HG03565 (cell line): ENCODE results near the gene NSG1.

Experiments
- ATAC-seq: cut with Tn5 transposase; IDR thresholded peaks from one replicate; pipeline ENCODE4 v1.9.1; 2021; ENCODE audit warnings: mild to moderate bottlenecking, moderate library complexity; ENCODE audit not compliant: unreplicated experiment

Gene NSG1

DNA sequence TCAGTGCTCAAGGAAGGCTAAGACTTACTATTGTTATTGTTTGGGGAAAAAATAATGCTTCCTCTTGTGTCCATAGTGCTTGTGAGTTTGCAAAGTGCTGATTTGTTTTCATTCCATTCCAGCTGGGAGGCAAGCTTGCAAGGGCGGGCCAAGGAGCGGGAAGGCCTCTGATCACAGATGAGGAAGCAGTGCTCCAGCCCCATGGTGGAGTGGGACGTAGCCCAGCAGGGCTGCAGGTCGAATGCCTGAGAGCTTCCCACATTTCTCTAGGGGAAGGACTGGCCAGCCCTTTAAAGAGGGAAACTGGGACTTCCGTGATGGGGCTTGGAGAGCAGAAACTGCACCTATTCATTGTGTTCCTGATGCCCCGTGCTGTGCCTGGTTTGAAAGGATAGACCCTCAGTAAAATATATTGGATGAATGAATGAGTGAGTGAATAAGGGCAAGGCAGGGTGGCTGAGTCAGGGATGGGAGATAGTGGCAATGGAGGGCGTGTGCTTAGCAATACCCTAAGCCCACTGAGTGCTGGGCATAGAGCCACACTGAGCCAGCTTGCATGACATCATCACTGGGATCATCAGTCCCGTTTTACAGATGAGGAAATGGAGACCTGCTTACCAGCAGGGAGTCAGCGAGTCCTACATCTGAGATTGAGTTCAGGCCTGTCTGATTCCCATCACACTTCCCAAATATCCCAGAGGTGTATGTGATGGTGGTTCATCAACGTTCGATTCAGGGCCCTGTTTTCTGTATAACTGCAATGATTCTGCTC lies 17.9 kb upstream of the NSG1 start:
- no peak for ATAC-seq

DNA sequence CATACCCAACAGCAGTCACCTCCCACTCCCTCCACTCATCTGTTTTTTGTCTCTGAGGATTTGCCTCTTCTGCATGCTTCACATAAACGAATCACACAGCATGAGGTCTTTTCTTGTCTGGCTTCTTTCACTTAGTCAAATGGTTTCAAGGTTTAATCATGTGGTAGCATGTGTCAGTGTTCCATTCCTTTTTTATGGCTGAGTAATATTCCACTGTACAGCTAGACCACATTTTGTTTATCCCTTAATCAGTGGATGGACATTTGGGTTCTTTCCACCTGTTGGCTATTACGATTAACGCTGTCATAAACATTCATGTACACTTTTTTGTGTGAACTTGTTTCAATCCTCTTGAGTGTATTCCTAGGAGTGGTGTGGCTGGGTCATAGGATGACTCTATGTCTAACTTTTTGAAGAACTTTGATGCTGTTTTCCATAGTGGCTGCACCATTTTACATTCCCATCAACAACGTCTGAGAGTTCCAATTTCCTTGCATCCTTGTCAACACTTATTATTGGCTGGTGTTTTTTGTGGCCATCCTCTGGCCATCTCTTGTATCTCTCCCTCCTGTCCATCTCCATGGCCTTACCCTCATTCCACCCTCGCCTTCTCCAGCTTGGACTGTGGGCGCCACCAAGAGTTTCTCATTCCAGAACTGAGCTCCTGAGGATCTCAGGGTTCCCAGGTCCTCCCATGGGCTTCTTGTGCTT lies 12.4 kb upstream of the NSG1 start:
- ATAC-seq, result no peak

DNA sequence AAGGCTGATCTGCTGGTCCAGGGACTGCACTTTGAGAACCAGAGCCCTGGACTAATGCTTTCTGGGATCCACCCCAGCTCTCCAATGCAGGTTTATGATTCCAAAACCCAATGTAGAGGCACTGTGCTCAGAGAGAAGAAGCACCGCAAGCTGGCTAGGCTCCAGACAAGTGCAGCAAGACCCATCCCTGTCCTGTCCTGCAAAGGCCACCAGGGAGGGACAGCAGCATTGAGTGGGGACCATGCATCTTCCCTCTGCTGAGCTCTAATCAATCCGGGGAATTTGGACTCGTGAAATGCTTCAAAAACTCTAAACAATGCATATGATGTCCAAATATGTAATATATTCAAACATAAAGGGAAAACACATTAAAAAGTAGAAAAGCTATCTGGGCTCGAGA lies 10.8 kb upstream of the NSG1 start:
- no peak for ATAC-seq

DNA sequence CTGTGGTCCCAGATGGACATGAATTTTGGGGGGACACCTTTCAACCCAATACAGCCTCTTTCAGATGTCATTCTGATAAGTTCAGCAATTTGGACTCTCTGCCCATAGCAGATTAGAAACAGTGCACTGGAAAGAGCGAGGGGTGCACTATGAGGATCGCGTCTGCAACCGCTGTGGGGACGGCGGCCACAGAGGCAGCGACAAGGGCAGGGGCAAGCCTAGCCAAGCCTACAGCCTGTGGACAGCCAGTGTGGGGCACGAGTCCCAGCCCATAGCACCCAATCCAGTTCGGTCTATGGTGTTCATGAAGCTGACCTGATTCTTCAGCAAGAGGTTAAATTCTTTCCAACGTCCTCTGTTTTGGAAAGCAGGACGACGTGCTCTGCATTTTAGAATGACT lies 9.7 kb upstream of the NSG1 start:
- no peak for ATAC-seq

DNA sequence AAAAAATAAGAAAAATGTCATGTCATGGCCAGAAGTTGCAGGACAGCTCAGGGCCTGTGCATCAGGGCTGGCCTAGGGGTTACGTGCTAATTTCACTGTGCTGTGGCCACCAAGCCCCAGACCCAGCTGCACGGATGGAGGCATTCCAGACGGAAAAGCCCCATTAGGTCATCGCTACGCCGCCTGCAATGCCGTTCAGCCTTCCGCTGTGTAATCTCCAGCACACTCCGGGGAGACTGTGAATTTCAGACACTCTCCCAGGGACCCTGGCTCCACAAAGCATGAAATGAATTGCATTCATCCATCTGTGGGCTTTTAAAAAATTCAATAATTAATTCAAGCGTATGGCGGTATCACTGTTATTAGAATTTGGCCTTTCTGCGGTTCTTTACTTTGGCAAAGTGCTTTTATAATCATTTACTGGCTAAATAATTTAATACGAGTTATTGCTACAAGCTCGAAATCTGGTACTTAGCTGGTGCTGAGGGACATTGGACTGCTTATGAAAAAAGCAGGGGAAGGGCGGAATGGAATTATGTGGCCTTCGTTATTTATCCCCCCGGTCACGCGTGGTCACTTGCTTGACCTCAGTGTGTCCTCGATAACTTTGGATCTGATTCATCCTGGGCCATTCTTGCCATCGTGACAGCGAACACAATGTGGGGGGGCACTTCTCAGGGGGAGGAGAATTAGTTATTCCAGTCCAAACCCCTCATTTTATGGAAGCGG lies 9.0 kb upstream of the NSG1 start:
- ATAC-seq, result no peak

DNA sequence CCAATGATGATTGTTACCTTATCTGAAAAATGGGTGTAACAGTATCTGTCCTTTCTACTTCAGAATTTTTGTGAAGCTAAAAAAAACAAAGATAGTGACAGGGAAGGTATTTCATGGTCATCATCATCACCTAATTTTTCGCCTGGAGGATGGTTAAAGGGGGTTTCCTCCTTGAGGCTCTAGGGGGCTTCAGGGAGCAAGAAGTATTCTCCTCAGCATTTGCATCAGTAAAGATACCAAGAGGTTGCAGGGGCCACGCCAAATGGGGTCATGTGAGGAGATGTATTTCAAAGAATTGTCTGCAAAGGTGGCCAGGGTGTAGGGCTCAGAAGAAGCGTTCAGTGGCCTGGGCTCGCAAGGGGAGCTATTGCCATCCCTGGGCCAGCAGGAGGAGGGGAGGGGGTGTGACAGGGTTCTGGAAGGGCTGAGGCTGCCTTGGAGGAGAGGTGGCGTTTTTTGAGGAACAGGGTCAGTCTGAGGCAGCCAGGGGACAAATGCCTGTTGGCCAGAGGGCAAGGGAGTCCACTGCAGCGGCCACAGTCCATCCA lies 7.3 kb upstream of the NSG1 start:
- no peak for ATAC-seq

DNA sequence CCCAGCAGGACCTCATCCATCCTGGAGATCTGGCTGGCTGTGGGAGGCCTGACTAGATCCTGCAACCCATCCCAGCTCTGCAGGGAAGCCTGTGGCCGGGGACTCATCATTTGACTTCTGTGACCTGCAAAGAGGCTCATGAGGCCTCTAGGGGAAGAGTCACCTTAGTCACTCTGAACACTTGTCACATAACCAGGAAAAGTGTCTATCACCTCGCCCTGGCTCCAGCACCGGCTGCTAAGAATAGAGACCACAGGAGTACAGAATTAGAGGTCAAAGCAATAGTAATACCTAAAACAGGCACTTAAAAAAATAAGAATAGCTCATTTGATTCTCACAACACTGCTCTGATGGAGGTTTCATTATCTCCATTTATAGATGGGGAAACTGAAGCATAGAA lies 3.8 kb upstream of the NSG1 start:
- ATAC-seq, result no peak

DNA sequence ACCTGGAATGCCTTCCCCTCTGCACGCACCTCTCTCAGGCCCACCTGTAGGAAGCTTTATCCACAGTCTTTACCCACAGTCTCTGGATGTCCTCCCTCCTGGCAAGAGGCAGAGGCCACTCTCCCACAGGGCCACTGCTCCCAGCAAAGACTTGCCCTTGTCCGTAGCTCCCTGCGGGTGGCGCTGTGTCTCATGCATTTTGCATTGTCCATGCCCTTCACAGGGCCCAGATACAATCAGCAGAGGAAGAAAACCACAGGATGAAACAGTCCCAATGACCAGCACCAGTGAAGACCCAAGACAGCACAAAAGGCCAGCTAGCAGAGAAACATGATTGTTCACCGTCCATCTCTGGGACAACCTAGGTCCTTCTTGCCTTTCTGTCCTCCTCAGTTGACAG lies 2.1 kb upstream of the NSG1 start:
- no peak for ATAC-seq

DNA sequence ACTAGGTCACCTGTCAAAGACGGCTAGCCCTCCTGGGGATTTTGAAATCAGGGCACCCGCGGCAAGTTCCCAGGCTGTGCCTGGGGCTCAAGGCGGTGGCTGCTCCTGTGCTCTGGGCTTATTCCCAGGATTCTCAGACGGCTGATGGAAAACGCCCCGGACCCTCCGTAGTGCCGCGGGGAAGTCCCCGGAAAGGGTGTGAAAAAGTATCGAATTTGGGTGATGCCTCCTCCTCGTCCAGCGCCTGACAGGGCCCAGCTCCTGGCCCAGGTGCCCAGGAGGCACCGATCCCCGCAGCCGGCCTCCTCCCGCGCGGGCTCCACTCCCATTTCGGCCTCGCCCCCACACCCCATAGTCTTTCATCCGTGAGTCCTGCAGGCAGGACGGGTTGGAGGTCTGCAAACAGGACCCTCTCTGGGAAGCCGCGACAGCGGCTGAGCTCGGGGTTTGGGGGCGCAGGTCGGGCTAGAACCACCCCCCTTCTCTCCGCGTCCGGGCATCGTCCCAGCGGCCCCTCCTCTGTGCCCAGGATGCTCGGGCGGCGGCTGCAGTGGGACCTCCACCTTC lies 1.1 kb upstream of the NSG1 start:
- ATAC-seq, result no peak

DNA sequence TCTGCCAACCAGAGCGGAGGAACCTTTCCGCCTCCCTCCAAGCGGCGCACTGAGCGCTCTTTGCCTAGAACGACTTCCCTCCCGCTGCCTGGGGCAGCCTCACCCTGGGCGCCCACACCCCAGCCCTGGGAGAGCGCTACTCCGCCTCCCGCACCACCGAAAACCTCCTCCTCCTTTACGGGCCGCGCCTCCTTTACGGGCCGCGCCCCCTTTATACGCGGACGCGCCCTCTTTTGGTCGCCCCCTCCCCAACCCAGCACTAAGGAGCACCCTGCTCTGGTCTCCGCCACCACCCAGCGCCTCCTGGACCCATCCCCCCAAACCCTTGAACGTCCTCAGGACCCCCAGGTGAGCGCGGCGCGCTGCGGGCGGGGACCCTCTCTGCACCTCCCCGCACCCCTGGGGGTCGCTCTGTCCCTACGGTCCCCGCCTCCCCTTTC lies 586 bp upstream of the NSG1 start:
- no peak for ATAC-seq

DNA sequence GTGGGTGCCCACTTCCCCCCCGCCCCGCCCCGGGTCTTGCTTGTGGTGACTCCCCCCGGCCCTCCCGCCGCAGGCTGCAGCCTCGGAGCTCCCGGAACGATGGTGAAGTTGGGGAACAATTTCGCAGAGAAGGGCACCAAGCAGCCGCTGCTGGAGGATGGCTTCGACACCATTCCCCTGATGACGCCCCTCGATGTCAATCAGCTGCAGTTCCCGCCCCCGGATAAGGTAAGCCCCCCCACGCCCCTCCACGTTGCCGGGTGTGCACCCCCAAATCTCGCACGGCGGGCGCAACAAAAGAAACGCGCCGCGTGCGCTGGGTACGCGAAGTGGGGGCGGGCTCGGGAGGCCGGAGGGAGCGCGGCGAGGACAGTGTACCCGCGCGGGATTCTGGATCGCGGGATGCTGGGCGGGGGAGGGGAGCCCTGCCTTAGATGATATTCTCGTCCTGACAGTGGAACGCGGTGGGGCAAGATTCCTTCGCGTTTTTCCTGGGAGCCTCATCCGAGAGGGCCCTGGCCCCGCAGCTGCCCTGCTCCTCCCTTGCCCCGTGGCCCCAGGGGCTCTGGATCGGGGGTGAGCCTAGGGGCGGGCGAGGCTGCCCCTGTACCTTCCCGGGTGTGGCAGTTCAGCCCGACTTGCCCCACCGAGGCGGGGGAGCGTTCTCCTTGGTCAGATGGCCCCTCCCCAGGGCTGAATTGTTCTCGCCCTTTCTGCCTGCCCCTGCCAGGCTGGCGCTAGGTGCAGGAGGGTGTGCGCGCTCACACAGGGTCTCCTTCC lies 819 bp downstream of the NSG1 start:
- ATAC-seq, result no peak

DNA sequence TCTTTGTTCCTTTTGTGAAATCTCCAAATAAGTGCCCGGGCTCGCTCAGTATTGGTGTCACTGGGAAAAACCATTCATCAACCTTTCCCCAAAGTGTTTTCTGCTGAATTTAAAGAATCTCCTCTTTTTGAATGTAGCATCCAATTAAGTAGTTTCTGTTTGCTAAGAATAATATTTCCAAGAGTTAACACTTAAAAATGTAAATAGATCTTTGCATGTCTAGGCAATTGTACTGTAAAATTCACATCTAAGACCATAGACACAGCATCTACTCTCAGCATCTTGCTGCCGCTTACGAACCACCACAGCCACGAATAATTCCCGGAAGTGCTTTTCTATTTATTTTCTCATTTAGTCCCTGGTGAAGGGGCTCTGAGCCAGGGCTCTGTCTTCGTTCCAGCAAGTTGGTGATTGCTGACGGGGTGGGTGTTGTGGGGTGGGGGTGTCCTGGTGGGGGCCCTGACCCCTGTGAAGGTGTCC lies 1.4 kb downstream of the NSG1 start:
- no peak for ATAC-seq

DNA sequence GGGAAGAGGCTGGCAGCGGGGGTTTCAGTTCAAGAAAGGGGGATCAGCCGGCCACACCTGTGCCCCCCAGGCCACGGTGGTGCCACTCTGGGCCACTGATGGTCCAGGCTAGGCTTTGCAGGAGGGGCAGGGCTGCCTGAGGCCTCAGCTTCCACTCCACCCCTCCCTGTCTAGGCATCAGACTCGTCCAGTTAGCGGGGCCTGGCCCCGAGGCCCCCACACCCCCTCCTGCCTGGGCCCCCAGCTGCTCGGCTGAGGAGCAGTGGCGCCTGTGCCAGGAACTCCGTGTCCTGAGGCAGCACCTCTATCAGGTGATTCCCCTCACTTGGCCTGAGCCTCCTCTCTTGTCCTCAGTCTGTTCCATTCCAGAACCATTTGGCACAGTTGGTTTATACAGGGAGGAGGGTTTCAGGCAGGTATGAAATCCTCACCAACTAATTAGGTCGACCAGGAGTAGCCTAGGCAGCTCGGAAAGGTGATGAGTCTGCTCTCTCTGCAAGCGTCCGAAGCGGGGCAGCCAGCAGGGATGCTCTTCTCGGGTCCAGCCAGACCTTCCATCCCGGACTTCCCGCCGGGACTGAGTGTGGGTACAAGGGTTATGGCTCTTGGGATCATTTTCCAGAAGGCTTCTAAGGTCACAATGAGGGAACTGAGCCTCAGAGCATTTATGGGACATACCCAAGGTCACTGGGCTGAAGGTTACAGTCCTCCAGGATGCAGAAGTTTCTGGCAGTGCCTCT lies 2.1 kb downstream of the NSG1 start:
- ATAC-seq, result no peak

DNA sequence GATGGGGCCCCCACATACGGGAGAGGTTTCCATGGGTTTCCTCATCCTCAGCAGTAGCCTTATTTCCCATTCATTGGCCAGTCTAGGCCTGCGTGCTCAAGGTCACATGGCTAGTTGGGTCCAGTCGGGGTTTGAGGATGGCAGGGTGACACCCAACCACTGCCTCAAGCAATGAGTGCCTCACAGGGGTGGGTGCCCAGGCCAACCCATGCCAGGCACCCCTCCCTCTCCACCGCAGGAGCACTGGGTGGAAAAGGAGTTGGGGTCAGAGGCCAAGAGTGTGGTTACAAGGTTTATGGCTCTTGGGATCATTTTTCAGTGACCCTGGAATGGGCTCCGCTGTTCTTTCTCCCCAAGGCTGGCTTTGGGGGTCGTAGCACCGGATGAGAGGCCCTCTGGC lies 3.1 kb downstream of the NSG1 start:
- ATAC-seq, result no peak

DNA sequence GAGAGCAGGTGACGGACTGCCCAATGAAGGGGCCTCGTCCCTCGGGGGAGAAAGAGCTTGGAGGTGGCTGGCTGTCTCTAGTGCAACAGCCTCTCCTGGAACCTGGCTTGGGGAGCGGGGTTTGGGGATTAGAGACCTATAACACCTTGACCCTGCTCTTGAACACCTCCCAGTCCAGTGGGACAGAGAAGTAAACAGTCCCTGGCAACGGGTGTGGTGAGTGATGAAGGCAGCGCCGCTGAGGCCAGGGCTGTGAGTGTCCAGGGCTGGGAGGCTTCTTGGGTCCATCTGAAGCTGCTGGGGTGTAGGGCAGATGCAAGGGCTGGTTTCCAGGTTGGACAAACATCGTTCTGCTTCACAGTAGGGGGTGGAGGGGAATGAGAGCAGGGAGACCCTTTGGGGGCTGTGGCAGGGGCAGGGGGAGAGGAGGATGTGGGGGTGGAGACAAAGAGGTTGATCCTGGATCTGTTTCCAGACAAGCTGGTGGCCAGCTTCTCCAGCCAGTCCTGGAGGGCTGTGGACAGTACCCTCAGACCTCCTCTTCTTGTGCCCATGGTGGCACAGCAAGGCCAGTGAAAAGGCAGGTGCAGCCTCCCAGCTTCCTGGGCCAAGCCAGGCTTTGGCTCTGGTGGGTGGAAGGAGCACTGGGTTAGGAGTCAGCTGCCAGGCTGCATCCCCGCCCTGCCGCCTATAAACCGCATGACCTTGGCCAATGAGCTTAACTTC lies 3.8 kb downstream of the NSG1 start:
- no peak for ATAC-seq

DNA sequence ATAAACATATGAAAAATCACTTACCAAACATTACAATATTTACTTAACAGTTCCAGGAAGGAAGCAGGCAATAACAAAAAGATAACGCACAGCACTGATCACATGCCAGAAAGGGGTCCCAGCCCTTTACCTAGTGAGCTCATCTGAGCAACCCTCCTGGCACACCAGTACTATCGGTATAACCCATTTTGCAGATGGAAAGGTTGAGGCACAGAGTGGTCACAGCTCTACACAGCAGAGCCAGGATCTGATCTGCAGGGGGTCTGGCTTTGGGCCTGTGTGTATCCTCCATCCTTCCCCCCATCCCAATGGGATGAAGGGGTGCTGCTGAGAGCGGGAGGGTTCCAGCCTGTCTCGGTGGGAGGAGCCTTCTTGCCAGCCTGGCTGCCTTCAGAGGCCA lies 5.0 kb downstream of the NSG1 start:
- ATAC-seq, result no peak

DNA sequence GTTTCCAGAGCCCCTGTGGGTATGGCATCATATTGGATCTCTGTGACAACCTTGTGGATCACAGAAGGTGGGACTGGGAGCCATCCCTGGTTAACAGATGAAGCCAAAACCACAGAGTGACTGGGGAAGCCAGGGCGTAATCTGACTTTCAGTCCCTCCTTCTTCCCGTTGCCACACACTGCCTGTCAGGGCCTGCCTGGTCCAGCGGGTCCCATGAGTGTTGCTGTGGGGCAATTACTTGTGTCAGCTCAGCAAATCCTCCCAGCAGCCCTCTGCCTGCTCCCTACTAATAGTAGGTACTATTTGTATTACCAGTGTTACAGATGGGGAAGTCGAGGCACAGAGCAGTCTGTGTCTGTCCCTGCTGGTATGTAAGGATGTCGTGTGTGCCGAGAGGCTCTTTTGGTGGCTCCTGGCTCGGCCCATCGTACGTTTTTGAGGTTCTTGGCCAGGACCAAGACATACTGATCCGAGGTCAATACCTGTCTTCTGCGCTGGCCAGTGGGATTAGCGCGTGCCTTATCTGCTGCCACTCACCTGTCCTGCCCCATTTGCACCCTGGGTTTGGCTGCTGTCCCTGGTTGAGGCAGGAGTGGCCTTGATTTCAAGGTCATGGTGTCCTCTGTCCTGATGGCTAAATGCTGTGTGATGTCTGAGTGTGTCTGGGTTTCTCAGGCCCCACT lies 5.7 kb downstream of the NSG1 start:
- no peak for ATAC-seq

DNA sequence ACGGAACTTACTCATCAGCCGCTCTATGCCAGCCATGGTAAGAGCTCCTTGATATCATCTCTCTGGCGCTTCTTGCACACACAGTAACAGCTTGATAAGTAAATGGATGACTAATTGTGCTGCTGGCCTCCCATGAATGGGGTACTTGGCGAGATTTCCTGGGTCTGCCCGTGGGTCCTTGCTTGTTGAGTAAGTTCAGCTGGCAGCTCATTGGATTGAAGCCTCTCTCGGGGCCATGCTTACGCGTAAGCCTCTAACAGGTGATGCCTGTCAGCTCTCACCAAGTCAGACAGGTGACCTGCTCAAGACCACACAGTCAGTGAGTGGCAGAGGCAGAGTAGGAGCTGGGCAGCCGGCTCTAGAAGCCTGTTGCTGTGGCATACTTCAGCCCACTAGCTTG lies 7.7 kb downstream of the NSG1 start:
- no peak for ATAC-seq

DNA sequence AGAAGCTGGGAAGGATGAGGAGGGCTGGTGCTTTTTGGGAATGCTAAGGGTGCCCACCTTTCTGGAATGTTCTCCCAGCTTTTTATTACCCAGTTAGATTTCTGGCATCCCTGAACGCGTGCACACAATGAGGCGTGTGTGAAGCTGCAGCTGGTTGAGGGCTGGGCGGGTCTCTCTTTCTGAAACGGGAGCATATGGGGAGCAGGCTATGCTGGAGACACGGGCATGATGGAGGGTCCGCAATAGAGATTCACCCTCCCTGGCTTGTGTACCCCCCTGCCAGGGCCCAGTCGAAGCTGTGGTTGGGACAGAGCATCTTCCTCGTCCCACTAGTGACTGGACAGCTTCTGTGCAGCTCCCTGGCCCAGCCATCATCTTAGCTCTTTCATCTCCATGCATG lies 8.5 kb downstream of the NSG1 start:
- ATAC-seq, result no peak
